ENCODE data around the gene PCED1B.

GRCh38 chr12:47077206-47078085 lies 2.0 kb upstream of the PCED1B start:
- no peak for TF ChIP-seq CTCF (IDR thresholded peaks at IDR 0.05)
- TF ChIP-seq E2F5 (CRISPR knock-in tag; IDR thresholded peaks at IDR 0.05) = no peak
- no peak for TF ChIP-seq ATF2 (CRISPR knock-in tag; IDR thresholded peaks at IDR 0.05; ENCODE audit: borderline replicate concordance, low read depth)
- TF ChIP-seq FOXJ3 (CRISPR knock-in tag; IDR thresholded peaks at IDR 0.05; ENCODE audit: borderline replicate concordance) = no peak
- TF ChIP-seq HMGXB4 (CRISPR knock-in tag; IDR thresholded peaks at IDR 0.05) = no peak
- TF ChIP-seq IRF2 (CRISPR knock-in tag; IDR thresholded peaks at IDR 0.05; ENCODE audit: borderline replicate concordance, low read depth) = no peak

Measured in WTC11 (cell line).